Dedifferentiated amniotic fluid mesenchymal stem cell (primary cell): ENCODE data around the gene GPC6.
A peak's percentile ranks its signal among the peaks of the same experiment; 100 is the strongest.

Experiments
- DNase-seq: peaks from one replicate; pipeline ENCODE4 v3.0.0-alpha.2; 2016; ENCODE audit errors: extremely low spot score

Gene GPC6

GRCh38 chr13:93562676-93563075, 336.1 kb downstream of the GPC6 start:
- DNase-seq = no peak

GRCh38 chr13:93577105-93577504, 350.5 kb downstream of the GPC6 start:
- DNase-seq = no peak

GRCh38 chr13:93589788-93590187, 363.2 kb downstream of the GPC6 start:
- DNase-seq = no peak

- DNase-seq = peak; percentile 95
These were observed 376.4 kb downstream of the GPC6 start for GRCh38 chr13:93603043-93603442.

- no peak for DNase-seq
These were observed 388.2 kb downstream of the GPC6 start for GRCh38 chr13:93614776-93615175.

- DNase-seq = no peak
These were observed 393.7 kb downstream of the GPC6 start for GRCh38 chr13:93620181-93620765.

GRCh38 chr13:93621051-93621450, 394.4 kb downstream of the GPC6 start:
- DNase-seq = no peak

GRCh38 chr13:93621966-93622365, 395.4 kb downstream of the GPC6 start:
- no peak for DNase-seq

- no peak for DNase-seq
These were observed 397.7 kb downstream of the GPC6 start for GRCh38 chr13:93624311-93624777.

- no peak for DNase-seq
These were observed 398.9 kb downstream of the GPC6 start for GRCh38 chr13:93625536-93625935.

GRCh38 chr13:93628136-93628797, 401.7 kb downstream of the GPC6 start:
- no peak for DNase-seq

GRCh38 chr13:93635616-93636032, 409.0 kb downstream of the GPC6 start:
- DNase-seq = peak; percentile 20

- DNase-seq = no peak
These were observed 411.2 kb downstream of the GPC6 start for GRCh38 chr13:93637852-93638251.

GRCh38 chr13:93640452-93640851, 413.8 kb downstream of the GPC6 start:
- DNase-seq = no peak

- DNase-seq = no peak
These were observed 419.6 kb downstream of the GPC6 start for GRCh38 chr13:93646245-93646644.

- DNase-seq = no peak
These were observed 422.9 kb downstream of the GPC6 start for GRCh38 chr13:93649496-93649895.

- no peak for DNase-seq
These were observed 427.2 kb downstream of the GPC6 start for GRCh38 chr13:93653776-93654175.

- DNase-seq = no peak
These were observed 428.5 kb downstream of the GPC6 start for GRCh38 chr13:93655154-93655553.

GRCh38 chr13:93660391-93661063, 433.9 kb downstream of the GPC6 start:
- no peak for DNase-seq

- DNase-seq = no peak
These were observed 444.3 kb downstream of the GPC6 start for GRCh38 chr13:93670866-93671265.

GRCh38 chr13:93672996-93673395, 446.4 kb downstream of the GPC6 start:
- DNase-seq = no peak

GRCh38 chr13:93673885-93674284, 447.3 kb downstream of the GPC6 start:
- no peak for DNase-seq

GRCh38 chr13:93674337-93674755, 447.7 kb downstream of the GPC6 start:
- DNase-seq = no peak
